Activated CD4-positive, CD25-positive, alpha-beta regulatory T cell treated with anti-CD3 and anti-CD28 coated beads, Interleukin-2, amount 50 U/mL, for 24 hours (primary cell): ENCODE data around the gene CRTAP.
A peak's percentile ranks its signal among the peaks of the same experiment; 100 is the strongest.
"Not testable (repeated sequence)": the region's sequence is repeated elsewhere in the genome, so short reads cannot be mapped to it uniquely, and the experiment has no call there.

ENCODE experiments used
- ATAC-seq, 2 donors: fragments of 150-1000 bp; cut with Tn5 transposase; one replicate each; pipeline ENCODE4 v1.10.0; 2021; ENCODE audit warnings: mild to moderate bottlenecking in 1 of 2, moderate library complexity in 1 of 2

CRTAP gene

GRCh38 chr3:33113772-33114621, at the start of gene CRTAP:
Gene CRTAP (plus strand): TSS chr3:33114014. CDS start chr3:33114078, 64 bp downstream.
- peak; percentile 81 to 88 for ATAC-seq

DNA sequence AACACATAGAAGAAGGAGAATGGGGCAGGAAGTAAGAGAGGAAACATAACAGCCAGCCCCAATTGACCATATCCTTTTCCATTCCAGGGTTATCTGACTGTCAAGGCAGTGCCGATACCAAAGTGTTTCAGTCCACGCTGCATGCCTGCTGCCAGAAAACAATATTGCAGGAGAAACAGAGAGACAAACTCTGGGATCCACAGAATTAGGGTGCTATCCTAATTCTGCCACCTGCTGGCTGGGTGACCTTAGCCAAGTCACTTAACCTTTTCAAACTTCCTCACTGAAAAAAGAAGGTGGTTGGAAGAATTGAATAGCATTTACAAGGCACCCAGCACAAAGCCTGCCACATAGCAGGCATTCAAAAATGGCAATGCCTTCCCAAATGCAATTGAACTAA, 48.9 kb upstream of the CRTAP start:
- ATAC-seq = no peak

GRCh38 chr3:33067484-33067883, 46.3 kb upstream of the CRTAP start:
- peak in 1 of 2 donors; percentile 25 for ATAC-seq

DNA sequence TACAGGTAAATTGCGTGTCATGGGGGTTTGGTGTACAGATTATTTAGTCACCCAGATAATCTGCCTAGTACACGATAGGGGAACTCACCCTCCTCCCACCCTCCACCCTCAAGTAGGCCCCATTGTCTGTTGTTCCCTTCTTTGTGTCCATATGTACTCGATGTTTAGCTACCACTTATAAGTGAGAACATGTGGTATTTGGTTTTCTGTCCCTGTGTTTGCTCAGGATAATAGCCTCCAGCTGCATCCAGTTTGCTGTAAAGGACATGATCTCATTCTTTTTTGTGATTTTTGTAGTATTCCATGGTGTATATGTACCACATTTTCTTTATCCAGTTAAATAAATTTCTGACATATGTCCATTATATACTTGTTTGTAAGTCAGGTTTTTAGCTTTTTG, 44.0 kb upstream of the CRTAP start:
- ATAC-seq = not testable (repeated sequence)

DNA sequence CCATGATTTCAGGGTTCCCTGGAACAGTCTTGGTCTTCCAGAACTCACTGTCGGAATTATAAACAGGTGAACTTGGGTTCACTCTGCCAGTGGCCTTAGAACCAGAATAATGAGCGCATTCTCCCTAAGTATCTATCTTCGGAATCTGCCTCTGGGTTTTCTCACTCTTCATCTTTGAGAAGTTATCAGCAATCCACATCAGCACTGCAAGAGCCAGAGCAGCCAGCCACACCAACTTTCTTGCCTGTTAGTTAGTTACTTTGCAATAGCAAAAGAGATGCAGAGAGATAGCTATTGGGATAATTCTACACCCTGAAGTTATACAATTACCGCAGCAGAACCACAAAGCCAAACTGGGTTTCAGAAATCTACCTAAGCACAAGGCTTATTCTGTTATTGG, 42.6 kb upstream of the CRTAP start:
- no peak for ATAC-seq

DNA sequence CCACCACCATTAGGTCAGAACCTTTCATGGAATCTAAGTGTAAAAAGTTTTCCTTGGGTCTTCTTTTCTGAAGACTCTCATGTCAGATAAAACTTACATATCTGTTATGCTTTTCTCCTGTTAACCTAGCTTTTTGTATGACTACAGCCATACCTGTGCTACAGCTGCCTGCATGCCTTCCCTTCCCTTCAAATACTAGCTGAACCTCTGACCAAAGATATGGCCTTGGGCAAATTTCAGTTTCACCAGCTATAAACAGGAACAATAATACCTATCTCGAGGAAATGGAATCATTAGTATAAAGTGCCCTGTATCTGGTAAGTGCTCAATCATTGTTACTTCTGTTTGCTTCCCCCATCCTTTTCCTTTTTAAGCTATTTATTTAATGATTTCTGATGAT, 41.9 kb upstream of the CRTAP start:
- ATAC-seq = no peak

DNA sequence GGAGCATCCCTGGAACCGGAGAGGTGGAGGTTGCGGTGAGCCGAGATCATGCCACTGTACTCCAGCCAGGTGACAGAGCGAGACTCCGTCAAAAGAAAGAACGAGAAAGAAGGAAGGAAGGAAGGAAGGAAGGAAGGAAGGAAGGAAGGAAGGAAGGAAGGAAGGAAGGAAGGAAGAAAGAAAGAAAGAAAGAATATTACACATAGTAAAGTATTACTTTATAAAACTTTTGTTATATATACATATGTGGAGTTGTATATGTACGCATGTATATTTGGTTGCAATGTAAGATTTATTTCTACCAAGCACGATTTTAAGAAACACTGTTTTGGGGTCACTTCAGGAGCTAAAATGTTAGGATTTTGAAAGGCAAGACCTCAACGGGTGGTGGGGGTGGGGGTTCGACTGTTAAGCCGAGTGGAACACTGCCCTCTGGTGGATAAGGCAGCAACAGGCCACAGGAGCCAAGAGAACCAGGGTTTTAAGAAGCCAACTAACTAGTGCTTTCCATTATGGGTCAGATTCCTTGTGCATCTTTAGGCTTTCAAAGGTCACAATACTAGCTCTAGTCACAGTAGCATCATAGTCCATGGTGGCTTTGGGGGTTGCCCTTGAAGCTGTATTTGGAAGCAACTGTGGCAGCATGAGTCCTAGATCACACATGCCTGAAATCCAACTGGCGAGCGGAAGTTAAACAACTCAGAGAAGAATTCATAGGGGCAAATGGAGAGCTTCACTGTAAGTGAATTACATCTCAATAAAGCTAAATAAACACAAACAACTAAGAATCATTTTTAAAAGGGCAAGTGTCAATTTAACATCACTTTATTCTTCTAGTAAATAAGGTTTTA, 39.4 kb upstream of the CRTAP start:
- ATAC-seq = peak; percentile 76 to 83

GRCh38 chr3:33075995-33076394, 37.8 kb upstream of the CRTAP start:
- no peak for ATAC-seq

DNA sequence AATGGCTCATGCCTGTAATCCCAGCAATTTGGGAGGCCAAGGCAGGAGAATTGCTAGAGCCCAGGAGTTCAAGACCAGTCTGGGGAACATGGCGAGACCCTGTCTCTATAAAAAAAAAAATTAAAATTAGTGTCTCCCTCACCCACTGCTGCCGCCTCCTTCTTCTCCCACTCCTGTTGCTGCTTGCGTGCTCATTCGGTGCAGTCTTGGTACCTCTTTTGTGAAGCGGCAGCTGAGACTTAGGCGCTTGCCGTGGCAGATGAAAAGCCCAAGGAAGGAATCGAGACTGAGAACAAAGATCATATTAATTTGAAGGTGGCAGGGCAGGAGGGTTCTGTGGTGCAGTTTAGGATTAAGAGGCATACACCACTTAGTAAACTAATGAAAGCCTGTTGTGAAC, 36.9 kb upstream of the CRTAP start:
- no peak for ATAC-seq

DNA sequence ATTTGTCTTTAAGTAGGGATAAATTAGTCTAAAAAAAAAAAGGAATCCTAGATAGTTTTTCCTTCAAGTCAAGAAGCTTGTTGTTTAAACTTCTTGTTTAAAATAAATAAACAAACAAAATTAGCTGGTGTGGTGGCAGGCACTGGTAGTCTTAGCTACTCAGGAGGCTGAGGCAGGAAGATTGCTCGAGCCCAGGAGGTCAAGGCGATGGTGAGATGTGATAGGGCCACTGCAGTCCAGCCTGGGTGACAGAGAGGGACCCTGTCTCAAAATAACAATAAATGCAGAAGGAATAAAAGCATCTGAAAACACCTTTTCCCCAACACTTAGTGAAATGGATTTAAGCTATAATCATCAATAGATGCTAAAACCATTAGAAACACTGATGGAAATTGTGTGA, 35.8 kb upstream of the CRTAP start:
- ATAC-seq = no peak

GRCh38 chr3:33079813-33080212, 34.0 kb upstream of the CRTAP start:
- ATAC-seq = not testable (repeated sequence)

GRCh38 chr3:33081812-33082211, 32.0 kb upstream of the CRTAP start:
- ATAC-seq = no peak

DNA sequence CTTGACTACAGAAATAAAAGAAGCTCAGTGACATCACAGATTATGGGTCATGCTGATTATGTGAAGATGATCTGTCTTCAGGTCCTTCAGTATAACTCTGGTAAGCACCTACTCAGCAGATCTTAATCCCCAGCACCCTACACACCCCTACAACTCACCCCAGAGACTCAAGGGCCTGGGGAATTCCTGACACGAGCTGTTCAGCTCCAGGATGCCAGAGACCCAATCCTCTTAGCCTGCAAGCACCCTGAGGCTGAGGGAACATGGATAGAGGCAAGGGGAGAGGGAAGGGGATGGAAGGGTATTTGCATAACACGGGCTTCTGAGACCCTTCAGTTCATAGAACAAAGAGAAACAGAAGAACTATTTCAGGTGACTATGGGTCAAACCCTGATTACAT, 29.9 kb upstream of the CRTAP start:
- no peak for ATAC-seq

DNA sequence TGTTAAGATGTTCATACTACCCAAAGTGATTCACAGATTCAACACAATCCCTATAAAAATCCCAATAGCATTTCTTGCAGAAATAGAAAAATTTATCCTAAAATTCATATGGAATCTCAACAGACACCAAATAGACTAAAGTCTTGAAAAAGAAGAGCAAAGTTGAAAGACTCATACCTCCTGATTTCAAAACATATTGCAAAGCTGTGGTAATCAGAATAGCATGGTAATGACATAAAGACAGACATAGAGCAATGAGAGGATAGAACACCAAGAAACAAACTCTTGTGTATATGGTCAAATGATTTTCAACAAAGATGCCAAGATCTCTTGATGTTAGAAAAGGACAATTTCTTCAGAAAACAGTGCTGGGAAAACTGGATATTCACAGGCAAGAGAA, 25.1 kb upstream of the CRTAP start:
- no peak for ATAC-seq

- peak; percentile 55 to 67 for ATAC-seq
Measured at GRCh38 chr3:33089515-33089914, 24.3 kb upstream of the CRTAP start.

- no peak for ATAC-seq
Measured at GRCh38 chr3:33091746-33092145, 22.1 kb upstream of the CRTAP start.

- ATAC-seq = no peak
Measured at GRCh38 chr3:33092496-33093254, 21.1 kb upstream of the CRTAP start.

DNA sequence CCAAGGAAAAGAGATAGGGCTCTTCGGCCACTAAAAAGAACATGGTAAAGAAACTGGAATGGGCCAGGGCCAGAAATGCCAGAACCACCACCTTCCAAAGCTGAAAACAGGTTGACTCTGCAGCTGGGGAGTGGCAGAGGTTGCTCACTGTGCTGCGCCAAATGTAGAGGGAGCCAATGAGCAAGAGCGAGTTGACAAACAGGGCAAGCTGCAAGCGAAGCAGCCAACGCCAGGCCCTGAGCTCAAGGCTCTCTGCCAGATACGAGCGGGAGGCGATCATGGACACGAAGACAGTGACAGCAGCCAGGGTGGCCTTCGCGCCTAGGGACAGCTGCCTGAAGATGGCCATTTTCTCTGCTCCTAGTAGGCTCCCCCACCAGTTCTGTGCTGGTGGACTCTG, 20.0 kb upstream of the CRTAP start:
- ATAC-seq = no peak

GRCh38 chr3:33095436-33095835, 18.4 kb upstream of the CRTAP start:
- ATAC-seq = no peak

GRCh38 chr3:33096093-33096868, 17.5 kb upstream of the CRTAP start:
- peak; percentile 46 to 55 for ATAC-seq

GRCh38 chr3:33099109-33099645, 14.6 kb upstream of the CRTAP start:
- ATAC-seq = no peak

DNA sequence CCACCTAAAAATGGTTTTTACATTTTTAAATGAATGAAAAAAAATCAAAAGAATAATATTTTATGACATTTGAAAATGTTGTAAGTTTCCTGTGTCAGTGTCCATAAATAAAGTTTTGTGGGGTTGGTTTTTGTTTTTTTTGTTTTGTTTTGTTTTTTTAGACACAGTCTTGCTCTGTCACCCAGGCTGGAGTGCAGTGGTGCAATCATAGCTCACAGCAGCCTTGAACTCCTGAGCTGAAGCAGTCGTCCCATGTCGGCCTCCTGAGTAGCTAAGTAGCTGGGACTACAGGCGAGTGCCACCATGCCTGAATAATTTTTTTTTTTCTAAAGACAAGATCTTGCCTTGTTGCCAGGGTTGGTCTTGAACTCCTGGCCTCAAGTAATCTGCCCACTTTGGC, 14.1 kb upstream of the CRTAP start:
- ATAC-seq = no peak
